Measurements from ENCODE around the gene SLC4A9.

DNA sequence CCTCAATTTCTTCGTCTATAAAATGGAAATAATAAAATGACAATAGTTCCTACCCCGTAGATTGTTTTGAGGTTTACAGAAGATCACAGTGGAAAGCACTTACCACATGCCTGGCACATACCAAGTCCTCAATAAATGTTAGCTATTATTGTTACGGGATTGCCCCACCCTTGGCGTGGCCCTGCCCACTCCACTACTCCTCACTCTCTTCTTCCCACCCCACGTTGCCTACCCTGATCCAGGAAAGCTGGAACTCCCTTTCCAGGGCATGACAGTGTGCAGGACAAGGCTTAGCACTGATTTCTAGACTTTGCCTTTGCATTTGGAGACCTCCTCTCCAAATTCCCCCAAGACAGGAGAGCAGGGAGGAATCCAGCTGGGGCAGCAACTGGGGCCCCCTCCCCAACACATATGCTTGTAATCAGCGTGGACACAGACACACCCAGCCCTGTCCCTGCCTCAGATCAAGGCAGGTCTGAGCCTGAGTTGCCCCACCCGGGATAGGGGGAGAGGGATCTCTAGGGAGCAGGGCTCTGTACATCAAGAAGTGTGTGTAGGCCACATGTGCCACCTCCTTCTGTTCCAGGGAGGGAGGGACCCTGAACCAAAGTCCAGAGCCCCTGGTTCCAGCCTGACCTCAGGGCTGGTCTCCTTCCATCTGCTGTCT, 6.7 kb downstream of the SLC4A9 start:
- TF ChIP-seq POLR2A (IDR thresholded peaks at IDR 0.05), result no peak
- TF ChIP-seq, protein P1, sequence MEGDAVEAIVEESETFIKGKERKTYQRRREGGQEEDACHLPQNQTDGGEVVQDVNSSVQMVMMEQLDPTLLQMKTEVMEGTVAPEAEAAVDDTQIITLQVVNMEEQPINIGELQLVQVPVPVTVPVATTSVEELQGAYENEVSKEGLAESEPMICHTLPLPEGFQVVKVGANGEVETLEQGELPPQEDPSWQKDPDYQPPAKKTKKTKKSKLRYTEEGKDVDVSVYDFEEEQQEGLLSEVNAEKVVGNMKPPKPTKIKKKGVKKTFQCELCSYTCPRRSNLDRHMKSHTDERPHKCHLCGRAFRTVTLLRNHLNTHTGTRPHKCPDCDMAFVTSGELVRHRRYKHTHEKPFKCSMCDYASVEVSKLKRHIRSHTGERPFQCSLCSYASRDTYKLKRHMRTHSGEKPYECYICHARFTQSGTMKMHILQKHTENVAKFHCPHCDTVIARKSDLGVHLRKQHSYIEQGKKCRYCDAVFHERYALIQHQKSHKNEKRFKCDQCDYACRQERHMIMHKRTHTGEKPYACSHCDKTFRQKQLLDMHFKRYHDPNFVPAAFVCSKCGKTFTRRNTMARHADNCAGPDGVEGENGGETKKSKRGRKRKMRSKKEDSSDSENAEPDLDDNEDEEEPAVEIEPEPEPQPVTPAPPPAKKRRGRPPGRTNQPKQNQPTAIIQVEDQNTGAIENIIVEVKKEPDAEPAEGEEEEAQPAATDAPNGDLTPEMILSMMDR (IDR thresholded peaks at IDR 0.05), result no peak
